Measurements from ENCODE around the gene PAK1.

The PAK1 gene

DNA sequence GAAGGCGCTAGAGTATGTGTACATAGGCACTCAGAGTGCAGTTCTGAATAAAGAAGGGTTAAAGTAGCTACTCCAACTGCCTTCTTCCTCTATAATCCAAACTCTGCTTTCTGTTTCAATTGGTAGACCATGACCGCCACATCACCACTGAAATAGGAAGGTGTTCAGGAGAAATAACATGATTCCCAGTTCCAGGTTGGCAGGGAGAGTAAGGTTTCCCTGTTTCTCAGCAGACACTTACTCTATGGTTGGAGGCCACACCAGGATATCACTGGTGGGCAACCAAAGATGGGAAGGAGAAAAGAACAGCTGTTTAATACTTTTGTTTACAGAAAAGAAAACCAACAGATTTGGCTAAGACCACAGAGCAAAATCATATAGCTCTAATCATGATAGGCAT is 37.9 kb downstream of the PAK1 start:
- no peak for FAIRE-seq

DNA sequence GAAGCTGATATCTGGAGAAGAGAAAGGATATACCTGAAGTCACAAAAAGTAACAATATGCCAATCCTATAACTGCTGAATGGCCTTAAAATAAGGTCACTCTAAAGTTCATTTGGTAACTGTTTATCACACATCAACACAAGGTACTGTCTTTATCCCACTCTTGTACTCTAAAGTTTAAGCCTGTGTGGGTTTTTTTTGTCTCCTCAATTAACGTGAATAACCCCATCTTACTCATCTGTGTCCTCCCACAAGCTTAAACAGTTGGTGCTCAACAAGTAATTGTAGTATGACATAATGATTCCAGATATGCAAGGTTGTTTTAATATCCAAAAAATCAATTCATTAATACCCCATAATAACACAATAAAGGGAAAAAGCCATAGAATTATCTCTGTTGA is 42.1 kb downstream of the PAK1 start:
- no peak for FAIRE-seq

DNA sequence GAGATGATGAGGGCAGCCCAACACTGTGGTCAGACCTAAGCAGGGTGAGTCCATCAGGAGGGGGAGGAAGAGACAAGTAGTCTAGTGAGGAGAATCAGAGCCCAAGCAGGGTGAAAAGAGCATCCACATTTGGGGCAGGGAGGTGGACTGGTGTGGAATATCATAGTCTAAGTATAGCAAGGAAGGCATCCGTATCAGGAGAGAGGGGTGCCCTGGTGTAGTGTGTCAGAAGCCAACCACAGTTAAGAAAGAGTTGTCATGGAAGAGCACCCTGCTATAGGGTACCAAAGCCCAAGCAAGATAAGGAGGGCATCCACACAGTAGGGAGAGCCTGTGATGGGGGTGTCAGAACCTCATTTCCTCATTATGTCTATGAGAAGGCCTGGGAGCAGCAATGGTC is 45.3 kb downstream of the PAK1 start:
- no peak for FAIRE-seq

DNA sequence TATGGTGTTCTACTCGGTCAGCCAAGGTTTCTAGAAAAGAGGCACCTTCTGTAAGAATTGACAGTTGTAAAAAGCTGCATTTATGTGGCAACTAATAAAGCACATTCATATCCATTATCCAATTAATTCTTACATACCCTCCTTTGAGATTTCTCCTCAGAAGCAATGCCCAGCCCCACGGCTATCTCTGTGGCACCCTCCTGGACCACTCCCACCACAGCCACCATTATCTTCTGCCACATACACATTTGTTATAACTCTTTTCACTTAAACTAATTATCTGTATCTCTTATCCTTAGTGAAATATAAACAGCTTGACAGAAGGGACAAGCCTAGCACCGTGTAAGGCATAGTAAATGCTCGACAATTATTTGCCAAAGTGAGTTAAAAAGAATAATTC is 48.5 kb downstream of the PAK1 start:
- FAIRE-seq, result no peak

DNA sequence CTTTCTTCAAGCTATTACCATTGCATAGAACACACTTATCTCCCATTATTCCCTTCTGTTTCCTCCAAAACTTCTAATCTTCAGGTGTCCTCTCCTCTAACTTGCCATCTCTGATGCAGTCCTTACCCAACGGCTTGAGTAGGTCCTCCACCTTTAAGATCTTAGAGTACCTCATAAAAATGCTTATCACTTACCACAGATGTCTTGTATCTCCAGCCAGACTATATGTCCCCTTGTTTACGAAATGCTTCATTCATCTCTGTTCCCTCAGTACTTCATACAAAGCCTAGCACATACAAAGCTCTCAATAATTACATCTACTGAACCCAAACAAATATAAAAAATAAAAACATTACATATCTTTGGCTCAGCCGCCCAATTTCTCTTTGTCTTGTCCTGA is 49.2 kb downstream of the PAK1 start:
- FAIRE-seq, result no peak

DNA sequence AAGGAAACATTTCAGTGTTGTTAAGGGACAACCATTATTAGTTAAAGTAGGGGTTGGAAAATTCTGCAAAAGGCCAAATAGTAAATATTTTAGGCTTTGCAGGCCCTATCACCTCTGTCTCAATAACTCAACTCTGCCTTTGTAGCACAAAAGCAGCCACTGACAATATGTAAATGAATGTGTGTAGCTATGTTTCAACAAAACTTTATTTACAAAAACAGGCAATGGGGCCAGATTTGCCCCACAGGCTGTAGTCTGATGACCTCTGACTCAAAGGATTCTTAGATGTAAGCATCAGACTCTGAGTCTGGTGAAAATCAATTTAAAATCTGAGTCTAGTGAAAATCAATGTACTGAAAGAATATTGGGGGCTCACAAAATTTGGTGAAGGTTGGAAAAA is 50.3 kb downstream of the PAK1 start:
- FAIRE-seq, result no peak

DNA sequence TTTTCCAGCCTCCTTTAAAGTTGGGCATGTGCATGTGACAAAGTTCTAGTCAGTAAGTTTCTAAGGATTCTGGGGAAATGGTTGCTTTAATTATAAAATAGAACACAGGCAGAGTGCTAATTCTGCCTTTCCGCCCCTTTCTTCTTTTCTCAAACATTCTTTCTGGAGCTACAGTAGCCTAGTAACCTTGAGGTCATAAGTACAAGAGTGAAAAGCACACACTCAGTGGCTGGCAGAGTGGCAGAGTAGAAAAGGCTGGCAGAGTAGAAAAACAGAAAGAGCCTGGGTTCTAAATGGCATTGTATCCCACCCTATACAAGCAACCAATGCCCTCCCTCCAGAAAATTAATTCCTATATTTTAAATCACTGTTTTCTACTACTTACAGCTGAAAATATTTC is 51.2 kb downstream of the PAK1 start:
- FAIRE-seq, result no peak

DNA sequence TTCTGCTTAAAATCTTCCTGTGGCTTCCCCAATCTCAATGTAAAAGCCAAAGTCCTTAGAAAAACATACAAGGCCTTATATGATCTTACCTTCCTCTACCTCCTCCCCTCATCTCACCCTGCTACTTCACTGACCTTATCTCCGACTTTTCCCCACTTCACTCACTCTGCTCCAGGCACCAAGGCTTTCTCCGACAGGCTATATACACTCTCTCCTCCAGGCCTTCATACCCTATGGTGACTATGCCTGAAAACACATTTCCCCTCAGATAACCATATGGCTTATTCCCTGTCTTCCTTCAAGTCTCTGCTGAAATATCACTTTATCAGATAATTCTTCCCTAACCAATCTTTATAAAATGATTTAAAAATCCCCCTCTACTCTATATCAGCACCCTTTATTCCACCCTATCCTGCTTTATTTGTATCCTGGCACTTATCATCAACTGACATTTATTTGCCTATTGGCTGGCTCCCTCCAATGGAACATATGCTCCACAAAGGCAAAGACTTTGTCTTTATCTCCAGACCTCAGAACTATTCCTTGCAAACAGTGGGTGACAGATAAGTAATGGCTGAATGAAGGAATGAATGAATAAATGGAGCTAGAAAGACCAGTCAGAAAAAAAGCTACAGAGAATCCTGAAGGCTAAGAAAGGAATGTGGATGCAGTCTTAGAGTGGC is 52.7 kb downstream of the PAK1 start:
- FAIRE-seq, result no peak

DNA sequence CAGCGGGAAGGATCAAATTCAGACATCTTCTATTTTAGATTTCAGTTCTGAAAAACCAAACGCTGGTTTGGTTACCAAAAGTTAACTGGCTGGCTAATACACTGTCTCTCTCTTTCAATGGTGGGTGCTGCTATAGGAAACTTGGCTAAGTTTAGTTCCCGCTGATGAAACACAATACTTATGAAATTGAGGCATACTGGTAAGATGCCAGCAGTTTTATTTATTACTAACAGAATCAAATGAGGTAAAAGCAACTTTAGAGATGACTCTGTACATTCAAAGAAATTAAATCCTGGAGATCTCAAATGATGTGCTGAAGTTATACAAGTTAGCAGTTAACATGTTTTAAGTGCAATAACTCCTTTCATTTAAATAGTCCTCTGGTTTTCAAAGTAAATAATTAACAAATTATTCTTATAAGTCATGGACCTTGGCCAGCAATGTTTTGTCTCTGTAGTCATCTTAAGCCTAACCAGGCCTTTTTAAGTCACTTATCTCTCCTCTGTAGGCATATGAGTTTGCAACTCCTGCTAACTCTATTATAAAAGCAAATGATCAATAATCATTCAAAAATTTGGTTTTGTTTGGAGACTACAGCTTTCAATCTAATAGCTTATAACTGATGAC is 54.8 kb downstream of the PAK1 start:
- FAIRE-seq, result no peak

DNA sequence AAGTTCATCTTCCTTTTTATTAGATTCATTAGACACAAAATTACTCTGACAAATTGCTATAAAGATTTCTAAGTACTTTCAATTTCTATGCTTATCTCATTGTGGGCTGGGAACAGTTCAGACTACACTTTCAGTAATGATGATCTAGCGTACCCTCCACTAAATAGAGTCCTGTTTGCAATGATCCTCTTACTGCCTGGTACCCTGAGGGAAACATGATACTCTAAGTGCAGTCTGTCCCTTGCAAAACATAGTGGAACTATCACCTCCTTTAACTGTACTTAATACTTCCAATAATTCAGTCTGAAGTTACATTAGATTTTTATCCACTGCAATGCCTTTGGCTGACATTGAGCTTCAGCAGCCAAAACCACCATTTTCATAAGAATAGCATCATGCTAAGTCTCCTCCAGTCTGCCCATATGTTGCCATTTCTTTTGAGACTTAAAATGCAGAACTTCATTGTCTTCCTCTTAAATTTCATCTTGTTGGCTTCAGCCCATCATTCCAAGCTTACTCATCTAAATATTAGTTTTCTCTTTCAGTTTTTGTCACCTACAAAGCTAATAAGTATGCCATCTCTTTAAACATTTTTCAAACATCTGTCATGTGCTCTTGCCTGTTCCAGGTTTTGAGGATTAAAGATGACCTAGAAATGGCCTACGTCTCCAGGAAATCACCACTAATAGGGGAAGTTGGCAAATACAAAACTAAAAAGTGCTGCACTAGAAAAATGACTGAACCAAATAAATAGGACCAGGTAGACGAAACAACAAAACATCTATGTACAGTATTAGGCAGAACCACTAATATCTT is 55.5 kb downstream of the PAK1 start:
- FAIRE-seq, result no peak

DNA sequence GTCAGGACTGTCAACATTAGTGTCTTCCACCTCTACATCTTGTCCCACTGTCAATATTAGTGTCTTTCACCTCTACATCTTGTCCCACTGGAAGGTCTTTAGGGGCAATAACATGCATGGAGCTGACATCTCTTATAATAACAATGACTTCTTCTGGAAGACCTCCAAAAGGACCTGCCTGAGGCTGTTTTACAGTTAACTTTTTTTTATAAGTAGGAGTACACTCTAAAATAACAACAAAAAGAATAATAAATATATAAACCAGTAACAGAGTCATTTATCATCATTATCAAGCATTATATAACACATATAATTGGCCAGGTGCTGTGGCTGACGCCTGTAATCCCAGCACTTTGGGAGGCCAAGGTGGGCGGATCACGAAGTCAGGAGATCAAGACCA is 57.5 kb downstream of the PAK1 start:
- FAIRE-seq, result no peak

DNA sequence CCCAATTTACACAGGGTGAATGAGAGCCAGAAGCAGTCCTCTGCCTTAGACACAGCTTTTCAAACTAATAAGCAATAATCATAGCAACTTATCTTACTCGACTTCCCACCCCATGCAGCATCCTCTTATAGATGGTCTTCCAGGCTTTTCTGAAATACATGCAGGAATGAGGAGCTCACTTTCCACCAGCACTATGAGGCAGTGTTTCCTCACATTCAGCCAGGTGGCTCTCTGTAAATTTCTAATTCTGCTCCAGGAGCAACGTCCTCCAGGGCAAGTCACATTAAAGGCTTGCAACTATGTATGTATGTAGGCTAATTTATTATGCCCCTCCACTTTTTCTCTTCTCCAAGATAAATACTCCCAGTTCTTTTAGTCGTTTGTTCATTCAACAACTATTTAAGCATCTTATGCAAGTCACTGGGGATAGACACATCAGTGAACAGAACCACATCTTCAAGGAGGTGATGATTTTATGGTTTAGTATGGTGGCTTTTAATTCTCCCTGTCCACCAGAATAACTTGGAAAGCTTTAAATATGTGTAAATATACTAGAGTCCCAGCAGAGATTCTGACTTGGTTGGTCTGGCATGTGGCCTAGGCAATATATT is 59.9 kb downstream of the PAK1 start:
- no peak for FAIRE-seq

DNA sequence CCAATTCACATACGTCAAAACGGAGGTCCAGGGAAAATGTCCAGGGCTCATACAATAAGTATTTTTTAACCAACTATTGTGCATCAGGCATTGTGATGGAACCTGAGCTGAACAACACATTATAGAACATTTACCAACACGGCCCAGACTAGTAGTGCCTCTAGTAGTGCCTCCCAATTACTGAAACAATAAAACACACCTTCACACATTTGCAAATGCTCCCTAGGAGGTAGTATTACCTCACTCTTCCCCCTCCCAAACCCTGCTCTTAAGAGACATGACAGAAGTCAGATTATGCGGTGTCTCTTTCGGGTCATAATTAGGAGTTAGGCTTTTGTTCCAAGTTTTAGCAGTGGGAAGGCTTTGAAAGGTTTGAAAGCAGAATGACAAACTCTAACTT is 61.1 kb downstream of the PAK1 start:
- no peak for FAIRE-seq

DNA sequence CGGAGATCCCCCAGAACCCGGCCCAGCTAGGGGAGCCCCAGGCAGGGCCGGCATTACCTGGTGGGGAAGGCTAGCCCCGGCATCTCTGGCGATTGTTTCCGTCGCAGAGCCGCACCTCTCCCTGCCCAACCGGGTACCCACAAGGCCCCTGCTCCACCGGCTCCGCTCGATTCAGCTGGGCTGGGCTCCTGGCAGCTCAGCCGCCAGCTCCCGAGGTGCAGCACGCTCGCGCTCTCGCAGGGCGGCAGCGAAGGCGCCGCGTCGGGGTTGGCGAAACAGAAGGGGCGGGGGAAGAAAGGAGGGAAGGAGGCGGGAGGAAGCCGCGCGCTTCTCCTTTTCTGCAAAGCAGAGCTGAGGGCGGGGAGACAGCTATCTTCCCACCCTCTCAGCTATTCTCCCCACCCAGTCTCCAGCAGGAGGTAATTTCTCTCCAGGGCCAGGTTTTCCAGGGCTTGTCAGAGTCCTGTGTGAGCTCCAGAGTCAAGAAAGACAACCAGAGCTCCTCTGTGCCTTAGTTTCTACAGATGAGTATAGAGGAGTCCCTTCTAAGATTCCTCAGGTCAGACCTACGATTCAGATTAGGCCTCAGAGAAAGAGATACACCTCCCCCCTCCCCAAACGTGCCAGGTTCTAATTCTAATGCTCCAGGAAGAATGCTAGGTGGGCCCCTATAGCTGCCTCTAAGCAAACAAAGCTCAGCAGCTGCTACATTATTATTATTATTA is 62.0 kb downstream of the PAK1 start:
- no peak for FAIRE-seq

DNA sequence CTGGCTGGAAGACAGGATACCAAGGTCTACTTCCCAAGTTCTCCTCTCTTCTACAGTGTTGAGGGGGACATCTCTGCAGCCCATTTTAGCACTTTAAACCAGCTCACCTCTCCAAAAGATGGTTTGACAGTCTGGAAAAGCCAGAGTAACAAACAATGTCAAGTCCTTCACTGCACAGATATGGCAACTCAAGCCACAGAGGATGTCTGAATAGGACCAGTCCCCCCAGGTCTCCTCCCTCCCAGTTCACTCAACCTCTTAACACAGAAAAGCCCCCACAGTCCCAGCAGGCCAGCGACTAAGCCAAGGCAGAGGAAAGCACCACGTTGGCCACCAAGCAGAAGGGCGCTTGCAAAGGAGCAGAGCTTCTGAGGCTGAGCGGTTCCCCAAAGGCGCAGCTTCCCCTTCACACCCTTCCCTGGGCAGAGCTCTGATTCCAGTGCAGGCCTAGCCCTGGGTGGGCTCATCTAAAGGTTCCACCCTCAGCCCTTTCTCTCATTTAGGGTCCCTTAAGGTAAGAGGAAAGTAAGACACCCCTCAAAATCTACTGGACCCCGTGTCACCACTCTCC is 62.7 kb downstream of the PAK1 start:
- FAIRE-seq, result no peak

DNA sequence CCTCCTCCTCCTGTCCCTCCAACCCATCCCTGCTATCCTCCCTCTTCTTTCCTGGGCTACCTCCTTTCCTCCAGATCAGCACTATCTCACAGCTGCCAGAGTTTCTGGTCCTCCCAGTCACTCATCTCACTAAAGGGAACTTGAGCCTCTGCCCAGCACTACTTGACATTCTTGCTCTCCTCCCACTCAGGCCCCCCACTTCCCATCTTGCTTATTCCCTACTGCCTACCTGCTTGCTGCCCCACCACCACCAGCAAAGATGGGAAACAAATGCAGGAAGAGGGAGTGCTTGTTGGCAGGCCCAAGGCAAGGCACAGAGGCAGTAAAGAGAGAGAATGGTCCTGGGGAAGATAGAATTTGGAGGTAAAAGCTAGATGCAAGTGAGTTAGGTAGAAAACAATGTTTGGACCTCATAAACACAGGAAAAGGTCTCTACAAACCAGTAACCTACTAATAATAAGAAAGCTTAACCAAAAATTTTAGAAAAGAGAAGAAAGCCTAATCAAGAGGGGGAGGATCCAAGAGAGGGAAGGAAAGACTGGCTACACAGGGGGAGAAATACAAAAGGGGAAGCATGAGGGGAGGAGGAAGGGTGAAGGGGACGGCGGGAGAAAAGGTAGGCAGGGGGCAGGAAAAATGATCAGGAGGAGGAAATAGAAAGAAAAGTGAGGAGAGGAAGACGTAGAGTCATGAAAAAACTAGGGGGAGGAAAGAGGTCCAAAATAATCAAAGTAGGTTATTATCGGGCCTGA is 63.6 kb downstream of the PAK1 start:
- FAIRE-seq, result no peak

DNA sequence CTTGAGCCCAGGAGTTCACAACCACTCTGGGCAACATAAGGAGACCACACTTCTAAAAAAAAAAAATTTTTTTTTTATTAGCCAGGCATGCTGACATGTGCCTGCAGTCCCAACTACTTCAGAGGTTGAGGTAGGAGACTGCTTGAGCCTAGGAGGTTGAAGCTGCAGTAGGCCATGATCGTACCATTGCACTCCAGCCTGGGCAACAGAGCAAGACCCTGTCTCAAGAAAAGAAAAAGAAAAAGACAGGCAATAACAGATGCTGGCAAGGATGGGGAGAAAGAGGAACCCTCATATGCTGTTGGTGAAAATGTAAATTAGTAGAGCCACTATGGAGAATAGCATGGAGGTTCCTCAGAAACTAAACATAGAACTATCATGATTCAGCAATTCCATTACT is 64.8 kb downstream of the PAK1 start:
- no peak for FAIRE-seq

DNA sequence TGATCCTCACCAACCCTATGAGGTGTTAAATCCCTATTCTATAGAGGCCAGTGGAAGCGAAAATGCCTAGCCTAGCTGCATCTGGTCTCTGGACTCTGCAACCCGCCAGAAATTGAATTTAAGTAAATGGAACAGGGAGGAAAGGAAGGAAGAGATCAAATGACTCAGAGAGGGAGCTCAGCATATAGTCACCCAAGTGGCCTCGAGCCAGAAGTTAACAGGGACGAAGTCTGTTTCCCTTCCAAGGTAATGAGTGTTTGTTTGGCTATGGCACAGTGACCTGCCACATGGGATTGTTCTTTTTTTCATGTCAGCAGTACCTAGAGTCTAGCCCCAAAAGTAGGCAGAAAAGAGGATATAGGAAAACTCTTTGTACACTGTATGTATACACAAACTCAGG is 66.3 kb downstream of the PAK1 start:
- no peak for FAIRE-seq

DNA sequence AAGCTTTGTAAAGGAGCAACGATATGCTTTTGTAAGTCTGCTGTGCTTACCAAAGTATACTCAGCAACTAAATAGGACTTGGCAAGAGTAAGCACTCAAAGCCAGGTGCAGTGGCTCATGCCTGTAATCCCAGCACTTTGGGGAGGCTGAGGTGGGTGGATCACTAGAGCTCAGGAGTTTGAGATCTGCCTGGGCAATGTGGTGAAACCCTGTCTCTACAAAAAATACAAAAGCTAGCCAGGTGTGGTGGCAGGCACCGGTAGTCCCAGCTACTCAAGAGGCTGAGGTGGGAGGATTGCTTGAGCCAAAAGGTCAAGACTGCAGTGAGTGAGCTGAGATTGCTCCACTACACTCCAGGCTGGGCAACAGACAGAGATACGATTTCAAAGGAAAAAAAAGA is 67.5 kb downstream of the PAK1 start:
- no peak for FAIRE-seq

DNA sequence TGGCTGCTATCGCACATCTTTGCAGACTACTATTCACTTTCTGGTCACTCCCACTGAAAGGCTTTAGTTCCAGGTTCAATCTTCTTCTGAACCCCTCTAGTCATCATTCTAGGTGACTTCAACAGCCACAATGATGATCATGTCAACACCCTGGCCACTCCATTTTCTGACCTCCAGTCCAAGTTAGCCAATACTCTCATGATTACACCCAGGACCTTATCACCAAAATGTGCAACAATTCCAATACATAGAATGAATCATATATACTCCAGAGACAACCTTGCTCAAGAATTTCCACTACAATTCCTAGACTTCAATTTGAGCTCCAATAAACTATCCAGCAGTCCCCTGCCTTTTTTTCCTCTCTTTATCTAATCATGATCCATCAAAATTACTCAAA is 70.7 kb downstream of the PAK1 start:
- no peak for FAIRE-seq

DNA sequence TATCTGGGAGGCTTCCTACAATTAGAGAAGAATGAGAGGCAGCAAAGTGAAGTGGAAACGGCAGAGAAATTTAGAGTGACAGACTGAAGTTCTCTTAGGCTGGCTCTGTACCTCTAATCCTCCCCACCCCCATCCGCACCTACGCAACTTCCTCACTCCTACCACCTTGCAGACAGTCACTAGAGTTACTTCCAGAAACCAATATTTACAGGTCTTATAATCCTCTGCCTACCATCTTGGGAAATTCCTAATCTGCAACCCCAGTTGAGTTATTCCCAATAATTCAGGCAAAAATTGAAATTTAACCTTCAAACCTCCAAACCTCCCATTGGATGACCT is 71.7 kb downstream of the PAK1 start:
- FAIRE-seq, result no peak
